Putamen (tissue), 1 donor: Measurements from ENCODE around the gene WNK2.

Experiments
- DNase-seq: peaks from one replicate; pipeline ENCODE4 v3.0.0-alpha.2; 2016; ENCODE audit warnings: low spot score

WNK2 gene

GRCh38 chr9:93218671-93219420, 34.9 kb downstream of the WNK2 start:
- no peak for DNase-seq

DNA sequence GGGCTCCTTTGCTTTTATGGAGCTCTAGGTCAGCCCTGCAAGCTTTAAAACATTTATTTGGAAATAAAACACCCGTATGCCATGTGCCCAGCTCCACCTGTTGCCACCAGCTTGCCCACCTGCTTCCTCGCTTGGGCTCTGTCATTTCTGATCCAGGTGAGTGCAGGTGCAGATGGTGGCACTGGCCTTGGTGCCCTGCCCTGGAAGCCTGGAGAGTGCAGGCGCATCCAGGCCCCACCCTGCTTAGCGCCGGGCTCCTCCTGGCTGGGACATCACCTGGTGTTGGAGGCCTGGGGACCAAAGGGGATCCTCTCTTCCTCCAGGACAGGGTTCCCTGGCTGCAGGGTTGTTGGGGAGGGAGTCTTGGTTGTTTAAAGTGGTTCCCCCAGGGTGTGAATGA, 35.8 kb downstream of the WNK2 start:
- DNase-seq = no peak

GRCh38 chr9:93220627-93221026, 36.7 kb downstream of the WNK2 start:
- DNase-seq = no peak

GRCh38 chr9:93221044-93221443, 37.1 kb downstream of the WNK2 start:
- no peak for DNase-seq

DNA sequence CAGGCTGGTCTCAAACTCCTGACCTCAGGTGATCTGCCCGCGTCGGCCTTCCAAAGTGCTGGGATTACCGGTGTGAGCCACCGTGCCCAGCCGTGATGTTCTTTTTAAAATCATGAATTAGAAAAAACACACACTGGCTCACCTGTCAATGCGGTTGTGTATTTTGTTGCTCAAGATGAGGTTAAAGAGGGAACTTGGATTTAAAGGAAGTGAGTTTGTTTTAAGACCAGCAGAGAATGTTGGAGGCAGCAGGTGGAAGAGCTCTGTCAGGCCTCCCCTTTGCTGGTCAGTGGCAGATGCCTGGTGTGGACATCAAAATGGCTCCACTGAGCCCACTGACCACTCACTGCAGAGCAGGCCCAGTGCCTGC, 38.9 kb downstream of the WNK2 start:
- DNase-seq = no peak

DNA sequence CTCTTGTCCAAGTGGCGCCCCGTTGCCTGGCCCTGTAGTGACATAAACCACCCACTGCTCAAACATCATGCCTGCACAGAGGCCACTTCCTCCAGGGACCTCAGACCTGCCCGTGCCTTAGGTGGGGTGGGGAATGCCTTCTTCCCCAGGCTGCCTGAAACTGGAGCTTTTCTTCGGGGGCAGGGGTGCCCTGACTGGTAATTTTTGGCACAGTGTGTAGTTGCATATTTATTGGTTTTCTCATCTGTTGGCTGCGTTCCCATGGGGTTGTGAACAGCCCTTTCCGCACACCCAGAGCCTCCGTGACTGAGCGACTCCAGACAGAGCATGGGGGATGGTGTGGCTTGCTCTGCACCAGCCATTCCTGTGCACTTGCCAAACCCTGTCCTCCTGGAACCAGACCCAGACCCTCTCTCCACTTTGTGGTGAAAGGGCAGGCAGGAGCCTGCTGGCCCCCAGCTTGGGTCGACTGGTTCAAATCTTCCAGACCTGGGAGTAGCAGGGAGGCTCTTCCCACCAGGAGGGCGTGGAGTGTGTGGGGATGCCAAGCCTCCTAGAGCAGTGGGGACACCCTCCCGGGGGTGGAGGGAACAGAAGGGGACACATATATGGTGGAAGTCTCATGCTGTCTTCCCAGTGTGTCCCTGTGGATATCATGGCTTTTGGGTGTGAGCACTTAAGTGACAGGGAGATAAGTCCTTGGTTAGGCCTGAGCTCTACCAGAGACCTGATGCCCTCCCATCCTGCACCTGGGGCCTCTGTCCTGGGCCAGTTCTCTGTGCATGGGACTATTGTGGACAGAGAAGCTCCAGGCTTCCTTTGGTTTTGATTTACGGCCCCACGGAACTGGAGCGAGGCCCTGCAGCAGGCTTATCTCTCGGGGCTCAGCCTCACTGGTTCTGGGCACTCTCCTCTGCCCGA, 39.6 kb downstream of the WNK2 start:
- DNase-seq = no peak

GRCh38 chr9:93224591-93224990, 40.7 kb downstream of the WNK2 start:
- DNase-seq = no peak

- DNase-seq = no peak
Measured at GRCh38 chr9:93225417-93225816, 41.5 kb downstream of the WNK2 start.

DNA sequence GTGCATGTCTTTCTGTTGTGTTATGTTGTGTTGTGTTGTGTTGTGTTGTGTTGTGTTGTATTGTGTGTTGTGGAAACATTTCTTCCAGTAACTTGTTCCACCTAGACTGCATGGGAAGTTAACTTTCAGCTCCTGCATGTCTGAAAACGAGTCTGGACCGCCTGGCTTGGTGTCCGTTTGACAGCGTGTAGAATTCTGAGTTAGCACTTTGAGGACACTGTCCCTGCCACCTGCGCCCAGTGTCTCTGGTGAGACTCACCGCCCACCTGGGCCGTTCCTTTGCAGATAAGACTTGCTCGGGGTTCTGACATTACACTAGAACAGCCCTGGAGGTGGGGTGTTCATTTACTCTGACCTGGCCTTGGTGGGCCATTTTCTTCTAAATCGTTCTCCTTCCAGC, 42.0 kb downstream of the WNK2 start:
- no peak for DNase-seq

DNA sequence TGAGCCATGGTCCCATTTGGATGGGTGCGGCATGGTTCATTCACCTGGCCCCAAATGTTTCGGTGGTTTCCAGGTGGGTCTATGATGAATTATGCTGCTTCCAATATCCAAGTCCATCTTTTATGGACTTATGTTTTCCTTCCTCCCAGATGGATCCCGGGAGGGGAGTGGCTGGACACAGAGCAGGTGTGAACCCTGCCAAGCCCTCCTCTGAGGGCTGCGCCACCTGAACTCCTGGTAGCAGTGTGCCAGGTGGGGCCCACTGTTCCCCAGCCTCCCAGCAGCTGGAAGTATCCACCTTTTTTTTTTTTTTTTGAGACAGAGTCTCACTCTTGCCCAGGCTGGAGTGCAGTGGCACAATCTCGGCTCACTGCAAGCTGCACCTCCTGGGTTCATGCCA, 42.9 kb downstream of the WNK2 start:
- DNase-seq = no peak

- DNase-seq = no peak
Measured at GRCh38 chr9:93228030-93228429, 44.1 kb downstream of the WNK2 start.

- DNase-seq = no peak
Measured at GRCh38 chr9:93228453-93228852, 44.5 kb downstream of the WNK2 start.

GRCh38 chr9:93229636-93230035, 45.7 kb downstream of the WNK2 start:
- no peak for DNase-seq

GRCh38 chr9:93230185-93230584, 46.2 kb downstream of the WNK2 start:
- no peak for DNase-seq

DNA sequence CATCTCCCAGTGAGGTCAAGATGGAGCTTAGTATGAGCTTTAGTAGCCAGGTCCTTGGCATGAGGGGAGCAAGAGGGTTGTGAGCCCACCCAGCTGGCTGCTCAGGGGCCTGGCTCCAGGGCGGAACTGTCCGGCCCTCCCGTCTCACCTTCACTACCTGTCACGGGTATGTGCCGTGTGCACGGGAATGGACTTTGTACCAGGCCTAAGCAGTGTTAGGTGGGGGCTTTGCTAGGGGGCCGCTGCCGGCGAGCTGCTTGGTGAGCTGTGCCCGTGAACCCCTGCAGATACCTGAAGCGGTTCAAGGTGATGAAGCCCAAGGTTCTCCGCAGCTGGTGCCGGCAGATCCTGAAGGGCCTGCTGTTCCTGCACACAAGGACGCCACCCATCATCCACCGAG, 46.7 kb downstream of the WNK2 start:
- DNase-seq = no peak

- no peak for DNase-seq
Measured at GRCh38 chr9:93231121-93231694, 47.3 kb downstream of the WNK2 start.

GRCh38 chr9:93231716-93232115, 47.8 kb downstream of the WNK2 start:
- no peak for DNase-seq

GRCh38 chr9:93232388-93232960, 48.5 kb downstream of the WNK2 start:
- no peak for DNase-seq

- no peak for DNase-seq
Measured at GRCh38 chr9:93233033-93233432, 49.1 kb downstream of the WNK2 start.

DNA sequence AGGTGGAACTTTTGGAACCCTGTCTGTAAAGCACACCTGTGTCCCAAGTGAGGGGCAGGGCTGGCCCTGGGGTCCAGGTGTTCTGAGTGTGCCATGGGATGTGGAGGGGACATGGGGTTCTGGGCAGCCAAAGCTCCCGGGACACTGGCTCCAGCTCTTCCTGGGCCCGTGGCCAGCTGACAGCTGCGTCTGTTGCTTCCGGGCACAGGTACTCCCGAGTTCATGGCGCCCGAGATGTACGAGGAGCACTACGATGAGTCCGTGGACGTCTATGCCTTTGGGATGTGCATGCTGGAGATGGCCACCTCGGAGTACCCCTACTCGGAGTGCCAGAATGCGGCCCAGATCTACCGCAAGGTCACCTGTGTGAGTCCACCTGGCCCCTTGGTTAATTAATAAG, 50.7 kb downstream of the WNK2 start:
- DNase-seq = no peak

DNA sequence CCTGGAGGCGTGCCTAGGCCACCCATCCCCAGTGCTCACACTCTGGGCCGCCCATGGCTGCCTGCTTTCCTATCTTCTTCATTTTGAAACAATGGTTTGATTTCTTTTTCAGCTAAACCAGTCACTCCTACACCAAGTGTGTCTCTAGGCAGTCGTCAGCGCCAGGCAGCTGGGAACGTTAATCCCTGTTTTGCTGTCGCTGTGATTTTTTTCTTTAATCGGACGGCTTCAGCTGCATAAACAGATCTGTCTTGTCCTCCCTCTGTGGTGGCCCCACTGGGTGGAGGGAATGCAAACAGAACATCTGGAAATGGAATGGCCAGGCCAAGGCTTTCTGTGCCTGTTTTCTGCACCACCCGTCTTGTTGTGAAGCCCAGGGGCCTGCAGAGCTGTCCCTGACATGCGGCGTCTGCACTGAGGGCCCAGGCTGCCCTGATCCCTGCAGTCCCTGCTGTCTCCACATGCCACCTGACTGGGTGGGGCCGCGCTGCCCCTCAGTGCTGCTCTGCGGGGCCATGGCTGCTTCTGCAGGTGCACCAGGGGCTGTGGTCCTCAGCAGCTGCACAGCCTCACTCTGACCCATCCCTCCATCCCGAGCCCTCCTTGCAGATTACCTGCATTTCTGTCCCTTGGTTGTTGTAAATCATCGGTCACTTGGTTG, 51.5 kb downstream of the WNK2 start:
- DNase-seq = no peak

GRCh38 chr9:93236541-93237206, 52.7 kb downstream of the WNK2 start:
- DNase-seq = no peak
